CD14-positive monocyte (primary cell): ENCODE data around the gene P2RX3. TPM values are rescaled to one million over a fixed set of nuclear protein-coding genes. Genes with fewer than 3 reads are reported as not detected.

Experiments
- DNase-seq, 3 donors: peaks; one replicate each; pipeline ENCODE4 v3.0.0-alpha.2; 2011 to 2022
- H2AFZ ChIP-seq: 2 replicates; pipeline ENCODE4 v1.6.0; 2012; ENCODE audit warnings: mild to moderate bottlenecking, low read depth, low read length, inconsistent platforms; ENCODE audit not compliant: insufficient read depth, poor library complexity, severe bottlenecking
- H3K27ac ChIP-seq, 2 donors: 1 replicate in 1 of 2; 2 replicates in 1 of 2; pipeline ENCODE4 v1.5.1; 2012 to 2013; ENCODE audit warnings: low read length in 2 of 2, control low read depth in 1 of 2, inconsistent platforms in 1 of 2, low read depth in 1 of 2, mild to moderate bottlenecking in 1 of 2
- H3K27me3 ChIP-seq, 2 donors: one replicate each; pipeline versions ENCODE4 v1.6.0 to v1.6.1; 2011 to 2013; ENCODE audit warnings: low read length in 2 of 2; ENCODE audit not compliant: control insufficient read depth in 2 of 2, insufficient read depth in 2 of 2
- H3K36me3 ChIP-seq, 2 donors: replicated peaks in 1 of 2; 1 replicate in 1 of 2; 2 replicates in 1 of 2; pipeline versions ENCODE4 v1.5.1 to v1.6.1; 2012 to 2013; ENCODE audit warnings: low read length in 2 of 2, control low read depth in 1 of 2, inconsistent platforms in 1 of 2, mild to moderate bottlenecking in 1 of 2; ENCODE audit not compliant: insufficient read depth in 2 of 2, control insufficient read depth in 1 of 2
- H3K4me1 ChIP-seq, 2 donors: 1 replicate in 1 of 2; 2 replicates in 1 of 2; pipeline versions ENCODE4 v1.5.1 to v1.6.1; 2012 to 2013; ENCODE audit warnings: low read length in 2 of 2, control low read depth in 1 of 2, inconsistent platforms in 1 of 2, mild to moderate bottlenecking in 1 of 2, moderate library complexity in 1 of 2; ENCODE audit not compliant: insufficient read depth in 2 of 2, control insufficient read depth in 1 of 2
- H3K4me2 ChIP-seq: replicated peaks from 2 replicates; pipeline ENCODE3; 2012; ENCODE audit warnings: low read length, moderate library complexity, mild to moderate bottlenecking; ENCODE audit not compliant: poor library complexity, severe bottlenecking; ENCODE audit errors: extremely low read depth
- H3K4me3 ChIP-seq, 3 experiments: fragments of 200-600 bp in 1 of 3; sonication (generic) in 1 of 3; replicated peaks in 1 of 3; 1 replicate in 2 of 3; 2 replicates in 1 of 3; pipeline ENCODE4 v1.5.1; 2011 to 2013; ENCODE audit warnings: low read length in 3 of 3, mild to moderate bottlenecking in 3 of 3, control low read depth in 2 of 3, low read depth in 2 of 3, inconsistent platforms in 1 of 3, moderate library complexity in 1 of 3
- H3K79me2 ChIP-seq: 2 replicates; pipeline ENCODE4 v1.6.0; 2012; ENCODE audit warnings: mild to moderate bottlenecking, control low read depth, inconsistent platforms, low read length, moderate library complexity; ENCODE audit not compliant: insufficient read depth
- H3K9ac ChIP-seq: 2 replicates; pipeline ENCODE4 v1.6.0; 2017; ENCODE audit warnings: low read length, mild to moderate bottlenecking; ENCODE audit not compliant: insufficient read depth, poor library complexity, severe bottlenecking
- H3K9me3 ChIP-seq, 2 donors: replicated peaks in 1 of 2; 1 replicate in 1 of 2; 2 replicates in 1 of 2; pipeline versions ENCODE4 v1.5.1 to v1.6.1; 2012 to 2013; ENCODE audit warnings: low read length in 2 of 2, control low read depth in 1 of 2; ENCODE audit not compliant: control insufficient read depth in 1 of 2, insufficient read depth in 1 of 2
- H4K20me1 ChIP-seq: 2 replicates; pipeline ENCODE4 v1.6.0; 2012; ENCODE audit warnings: mild to moderate bottlenecking, low read length, control low read depth, moderate library complexity; ENCODE audit not compliant: insufficient read depth
- H3K27ac Mint-ChIP-seq, 7 donors: one replicate each; pipeline ENCODE4 v1.8.0; 2020; ENCODE audit warnings: mild to moderate bottlenecking in 7 of 7, mixed read lengths in 7 of 7, moderate library complexity in 6 of 7, inconsistent platforms in 2 of 7
- H3K27me3 Mint-ChIP-seq, 3 donors: one replicate each; pipeline ENCODE4 v1.8.0; 2021 to 2022; ENCODE audit warnings: low read depth in 3 of 3, mild to moderate bottlenecking in 3 of 3, mixed read lengths in 3 of 3, moderate library complexity in 3 of 3, inconsistent platforms in 1 of 3
- H3K36me3 Mint-ChIP-seq, 2 donors: one replicate each; pipeline ENCODE4 v1.8.0; 2020; ENCODE audit warnings: mixed read lengths in 2 of 2, inconsistent platforms in 1 of 2, mild to moderate bottlenecking in 1 of 2
- H3K4me1 Mint-ChIP-seq: one replicate; pipeline ENCODE4 v1.8.0; 2020; ENCODE audit warnings: mild to moderate bottlenecking, mixed read lengths
- H3K4me3 Mint-ChIP-seq, 2 donors: one replicate each; pipeline ENCODE4 v1.8.0; 2020; ENCODE audit warnings: mild to moderate bottlenecking in 2 of 2, mixed read lengths in 2 of 2, moderate library complexity in 1 of 2
- H3K9me3 Mint-ChIP-seq, 7 donors: one replicate each; pipeline ENCODE4 v1.8.0; 2020 to 2022; ENCODE audit warnings: mixed read lengths in 7 of 7, mild to moderate bottlenecking in 6 of 7, moderate library complexity in 6 of 7, inconsistent platforms in 2 of 7
- WGBS: methylation state at CpG from one replicate; pipeline ENCODE4 v1.1.5; 2013; ENCODE audit warnings: missing lambda C conversion rate; ENCODE audit not compliant: insufficient coverage; 5-methylcytosine and 5-hydroxymethylcytosine counted together
- intact Hi-C, 2 donors: fragments of 100-400 bp; cut with micrococcal nuclease; formaldehyde crosslinking; loops; one replicate each; pipeline versions ENCODE4 v1.15.0 to v1.15.1; 2023
- polyA plus RNA-seq, 3 donors: library from polyadenylated mRNA; depleted of rRNA in 1 of 3; unstranded in 2 of 3; stranded (reverse) in 1 of 3; fragments of 300-500 nt in 2 of 3; fragments of >200 nt in 1 of 3; fragmentation: Illumina TruSeq in 2 of 3; gene quantifications; 1 replicate in 2 of 3; 2 replicates in 1 of 3; pipeline ENCODE4 v1.2.3, GENCODE V29; 2012 to 2021
- TF ChIP-seq, protein P1 (sequence below): fragments of 200-600 bp; IDR thresholded peaks from one replicate; pipeline ENCODE4 v1.8.0; 2022; ENCODE audit warnings: antibody characterized with exemption, mild to moderate bottlenecking

The P2RX3 gene
- polyA plus RNA-seq, 3 donors: not detected

DNA sequence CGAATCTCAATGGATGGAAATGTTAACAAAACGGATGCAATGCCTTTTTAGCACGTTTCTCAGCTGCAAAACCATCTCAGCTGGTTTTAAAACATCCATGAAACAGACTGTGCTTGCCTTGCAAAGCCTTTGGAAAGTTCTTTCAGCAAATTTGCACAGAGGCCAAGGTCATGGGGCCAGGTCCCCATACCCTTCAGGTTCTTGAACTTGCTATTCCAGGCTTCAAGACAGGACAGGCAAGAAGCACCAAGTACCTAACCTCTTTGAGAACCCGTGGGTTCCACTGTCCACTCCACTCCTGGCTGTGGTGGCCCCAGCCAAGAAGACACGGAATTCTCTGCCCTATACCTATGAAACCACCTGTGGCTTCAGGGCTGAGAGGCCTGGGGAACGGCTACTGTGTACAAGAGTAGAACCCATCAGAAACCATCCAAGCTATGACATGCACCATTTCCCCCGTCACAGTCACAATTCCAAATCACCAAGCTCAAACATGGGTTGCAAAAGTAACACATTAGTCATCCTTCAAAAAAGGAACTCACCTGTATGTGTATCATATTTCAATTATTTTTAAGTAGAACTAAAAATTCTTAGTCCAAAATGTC, 30.4 kb upstream of the P2RX3 start:
- H4K20me1 ChIP-seq: no peaks in the 10 kb centered on the region
- no peaks in the 10 kb centered on the region for H3K9me3 ChIP-seq
- Mint-ChIP-seq H3K27me3 (peaks cover 4 to 10% (median 9%) of the 10 kb centered on the region in 3 donors), H3K27ac (peak overlapping the region in 1 of 7 donors; percentile 24), H3K9me3 (no peaks in the 10 kb centered on the region), H3K4me1 (peaks cover 30% of the 10 kb centered on the region), H3K4me3 (no peak overlapping the region), H3K36me3 (peaks cover 0 to 2% of the 10 kb centered on the region in 2 donors)
- no peak overlapping the region for H2AFZ ChIP-seq
- intact Hi-C loops: no loop called here
- DNase-seq: peak in 1 of 3 donors; percentile 30
- peaks cover 19 to 22% of the 10 kb centered on the region in 2 donors for H3K4me1 ChIP-seq
- no peak overlapping the region for H3K27ac ChIP-seq
- no peaks in the 10 kb centered on the region for H3K79me2 ChIP-seq
- H3K27me3 ChIP-seq: no peaks in the 10 kb centered on the region
- no peaks in the 10 kb centered on the region for H3K36me3 ChIP-seq
- H3K4me2 ChIP-seq: no peak overlapping the region
- TF ChIP-seq, protein P1, sequence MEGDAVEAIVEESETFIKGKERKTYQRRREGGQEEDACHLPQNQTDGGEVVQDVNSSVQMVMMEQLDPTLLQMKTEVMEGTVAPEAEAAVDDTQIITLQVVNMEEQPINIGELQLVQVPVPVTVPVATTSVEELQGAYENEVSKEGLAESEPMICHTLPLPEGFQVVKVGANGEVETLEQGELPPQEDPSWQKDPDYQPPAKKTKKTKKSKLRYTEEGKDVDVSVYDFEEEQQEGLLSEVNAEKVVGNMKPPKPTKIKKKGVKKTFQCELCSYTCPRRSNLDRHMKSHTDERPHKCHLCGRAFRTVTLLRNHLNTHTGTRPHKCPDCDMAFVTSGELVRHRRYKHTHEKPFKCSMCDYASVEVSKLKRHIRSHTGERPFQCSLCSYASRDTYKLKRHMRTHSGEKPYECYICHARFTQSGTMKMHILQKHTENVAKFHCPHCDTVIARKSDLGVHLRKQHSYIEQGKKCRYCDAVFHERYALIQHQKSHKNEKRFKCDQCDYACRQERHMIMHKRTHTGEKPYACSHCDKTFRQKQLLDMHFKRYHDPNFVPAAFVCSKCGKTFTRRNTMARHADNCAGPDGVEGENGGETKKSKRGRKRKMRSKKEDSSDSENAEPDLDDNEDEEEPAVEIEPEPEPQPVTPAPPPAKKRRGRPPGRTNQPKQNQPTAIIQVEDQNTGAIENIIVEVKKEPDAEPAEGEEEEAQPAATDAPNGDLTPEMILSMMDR: no peak
- no peak overlapping the region for H3K9ac ChIP-seq
- 88% methylated on average over 6 of the region's 7 CpGs for WGBS
- H3K4me3 ChIP-seq: no peak overlapping the region

DNA sequence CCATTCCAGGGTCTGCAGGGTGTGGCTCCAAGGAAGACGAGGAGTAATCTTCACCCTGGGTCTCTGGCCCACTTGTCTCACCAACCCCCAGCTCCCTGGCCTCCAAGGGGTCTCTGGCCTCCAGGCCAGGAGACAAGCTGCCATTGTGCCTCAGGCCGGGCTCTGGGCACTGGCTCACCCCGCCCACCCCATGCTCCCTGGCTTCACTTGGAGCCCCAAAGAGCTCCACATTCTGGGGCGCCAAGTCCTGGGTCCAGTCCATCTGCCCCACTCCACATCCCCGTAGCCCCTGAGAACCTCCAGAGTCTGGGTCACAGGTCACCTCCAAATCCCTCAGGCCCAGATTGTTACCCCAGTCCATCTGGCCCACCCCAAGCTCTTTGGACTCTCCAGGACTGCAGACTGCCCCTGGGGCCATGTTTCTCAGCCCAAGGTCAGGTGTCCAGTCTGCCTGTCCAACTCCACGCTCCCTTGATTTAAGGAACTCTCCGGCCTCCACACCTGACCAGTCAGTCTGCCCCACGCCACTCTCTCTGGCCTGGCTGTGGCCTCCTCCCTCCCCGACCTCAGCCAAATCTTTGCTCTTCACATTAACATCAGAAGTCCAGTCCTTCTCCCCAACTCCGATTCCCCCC, 29.6 kb upstream of the P2RX3 start:
- peak overlapping the region in 4 of 7 donors; percentile 16 to 68 (median 59) for H3K27ac Mint-ChIP-seq

More for the DNA sequence above, 29.6 kb upstream of the P2RX3 start:
- intact Hi-C loops: no loop called here
- WGBS: 92% methylated on average over 10 of the region's 10 CpGs
- Histone ChIP-seq H4K20me1 (no peaks in the 10 kb centered on the region), H2AFZ (no peak overlapping the region), H3K27me3 (no peaks in the 10 kb centered on the region), H3K4me2 (no peak overlapping the region), H3K79me2 (no peaks in the 10 kb centered on the region), H3K27ac (no peak overlapping the region), H3K36me3 (no peaks in the 10 kb centered on the region), H3K9ac (no peak overlapping the region), H3K9me3 (no peaks in the 10 kb centered on the region), H3K4me1 (peaks cover 19 to 22% of the 10 kb centered on the region in 2 donors), H3K4me3 (no peak overlapping the region)
- TF ChIP-seq, protein P1: no peak
- H3K27me3 Mint-ChIP-seq: peaks cover 4 to 9% (median 9%) of the 10 kb centered on the region in 3 donors
- H3K4me3 Mint-ChIP-seq: no peak overlapping the region
- peaks cover 30% of the 10 kb centered on the region for H3K4me1 Mint-ChIP-seq
- DNase-seq: no peak
- peaks cover 0 to 2% of the 10 kb centered on the region in 2 donors for H3K36me3 Mint-ChIP-seq
- no peaks in the 10 kb centered on the region for H3K9me3 Mint-ChIP-seq
